Measurements from ENCODE around the gene STT3B. TPM values are rescaled to one million over a fixed set of nuclear protein-coding genes. Genes with fewer than 3 reads are reported as not detected.
"Not testable (repeated sequence)": the region's sequence is repeated elsewhere in the genome, so short reads cannot be mapped to it uniquely, and the experiment has no call there.

Gene STT3B
- total RNA-seq, 6 experiments from 2014 or later, result 53.8 to 70.9 (median 65.1) TPM

- H3K36me3 ChIP-seq, result no peaks in the 10 kb centered on the region
- H3K4me1 ChIP-seq, result peaks cover 0 to 11% (median 3%) of the 10 kb centered on the region in 4 donors
- DNase-seq (no peak), ATAC-seq (no peak)
- WGBS (ENCODE audit: insufficient coverage, low coverage, low lambda C conversion rate, missing lambda C conversion rate), result 55% methylated on average over 4 of the region's 4 CpGs
- H3K27ac ChIP-seq, result no peak overlapping the region
- H3K9me3 ChIP-seq, result no peaks in the 10 kb centered on the region
- intact Hi-C loops (cut with DNase I), result no loop called here
- no peaks in the 10 kb centered on the region for H3K27me3 ChIP-seq
- TF ChIP-seq CTCF (IDR thresholded peaks at IDR 0.05), result no peak
- no peak for TF ChIP-seq POLR2A (IDR thresholded peaks at IDR 0.05)
- no peak overlapping the region for H3K4me3 ChIP-seq
Measured at GRCh38 chr3:31503456-31503855, 29.3 kb upstream of the STT3B start.

- Histone ChIP-seq H3K9me3 (no peaks in the 10 kb centered on the region), H3K27me3 (no peaks in the 10 kb centered on the region), H3K27ac (no peak overlapping the region), H3K4me3 (no peak overlapping the region), H3K4me1 (peaks cover 0 to 11% (median 3%) of the 10 kb centered on the region in 4 donors), H3K36me3 (no peaks in the 10 kb centered on the region)
- DNase-seq, result no peak
- peak; percentile 77 to 88 (median 84) for ATAC-seq
- intact Hi-C loops (cut with DNase I), result no loop called here
- WGBS (ENCODE audit: insufficient coverage, low coverage, low lambda C conversion rate, missing lambda C conversion rate), result 68% methylated on average over 3 of the region's 3 CpGs
- TF ChIP-seq POLR2A (IDR thresholded peaks at IDR 0.05), result no peak
- TF ChIP-seq CTCF (IDR thresholded peaks at IDR 0.05), result no peak
Measured at GRCh38 chr3:31504230-31504629, 28.5 kb upstream of the STT3B start.

- intact Hi-C loops (cut with DNase I), result no loop called here
- peaks cover 0 to 11% (median 3%) of the 10 kb centered on the region in 4 donors for H3K4me1 ChIP-seq
- no peak overlapping the region for H3K27ac ChIP-seq
- DNase-seq (no peak), ATAC-seq (no peak)
- no peak overlapping the region for H3K4me3 ChIP-seq
- H3K27me3 ChIP-seq, result no peaks in the 10 kb centered on the region
- H3K9me3 ChIP-seq, result no peaks in the 10 kb centered on the region
- 60% methylated on average over 5 of the region's 5 CpGs for WGBS (ENCODE audit: insufficient coverage, low coverage, low lambda C conversion rate, missing lambda C conversion rate)
- H3K36me3 ChIP-seq, result no peaks in the 10 kb centered on the region
- TF ChIP-seq POLR2A (IDR thresholded peaks at IDR 0.05), result no peak
- TF ChIP-seq CTCF (IDR thresholded peaks at IDR 0.05), result no peak
Measured at GRCh38 chr3:31505371-31506048, 27.2 kb upstream of the STT3B start.

GRCh38 chr3:31506515-31506914 is 26.2 kb upstream of the STT3B start:
- H3K27ac ChIP-seq; ATAC-seq; H3K27me3 ChIP-seq; H3K36me3 ChIP-seq; H3K9me3 ChIP-seq; H3K4me3 ChIP-seq; intact Hi-C loops (cut with DNase I); DNase-seq: not testable (repeated sequence)
- 87% methylated on average over 7 of the region's 7 CpGs for WGBS (ENCODE audit: insufficient coverage, low coverage, low lambda C conversion rate, missing lambda C conversion rate)
- peaks cover 0 to 11% (median 3%) of the 10 kb centered on the region in 4 donors for H3K4me1 ChIP-seq

GRCh38 chr3:31508452-31509146 is 24.1 kb upstream of the STT3B start:
- DNase-seq (no peak), ATAC-seq (no peak)
- Histone ChIP-seq H3K27me3 (no peaks in the 10 kb centered on the region), H3K9me3 (no peaks in the 10 kb centered on the region), H3K36me3 (no peaks in the 10 kb centered on the region), H3K4me1 (peaks cover 0 to 11% (median 3%) of the 10 kb centered on the region in 4 donors), H3K4me3 (no peak overlapping the region), H3K27ac (no peak overlapping the region)
- 82% methylated on average over 2 of the region's 2 CpGs for WGBS (ENCODE audit: insufficient coverage, low coverage, low lambda C conversion rate, missing lambda C conversion rate)
- intact Hi-C loops (cut with DNase I), result no loop called here
- TF ChIP-seq CTCF (IDR thresholded peaks at IDR 0.05), result no peak
- no peak for TF ChIP-seq POLR2A (IDR thresholded peaks at IDR 0.05)

All from right lobe of liver (tissue), 6 donors.